ENCODE data around the gene KITLG.
"Not testable (repeated sequence)": the region's sequence is repeated elsewhere in the genome, so short reads cannot be mapped to it uniquely, and the experiment has no call there.

KITLG gene

GRCh38 chr12:88539893-88540292, 40.4 kb downstream of the KITLG start:
- no peak for DNase-seq (ENCODE audit: low read depth)

- no peak for DNase-seq (ENCODE audit: low read depth)
Observed at GRCh38 chr12:88538697-88539096, 41.6 kb downstream of the KITLG start.

- no peak for DNase-seq (ENCODE audit: low read depth)
Observed at GRCh38 chr12:88538250-88538649, 42.0 kb downstream of the KITLG start.

- no peak for DNase-seq (ENCODE audit: low read depth)
Observed at GRCh38 chr12:88530868-88531267, 49.4 kb downstream of the KITLG start.

- no peak for DNase-seq (ENCODE audit: low read depth)
Observed at GRCh38 chr12:88529531-88530488, 50.5 kb downstream of the KITLG start.

- no peak for DNase-seq (ENCODE audit: low read depth)
Observed at GRCh38 chr12:88522961-88523360, 57.3 kb downstream of the KITLG start.

- no peak for DNase-seq (ENCODE audit: low read depth)
Observed at GRCh38 chr12:88520436-88520820, 59.8 kb downstream of the KITLG start.

GRCh38 chr12:88519802-88520435, 60.4 kb downstream of the KITLG start:
- DNase-seq (ENCODE audit: low read depth) = no peak

GRCh38 chr12:88518863-88519403, 61.3 kb downstream of the KITLG start:
- no peak for DNase-seq (ENCODE audit: low read depth)

- no peak for DNase-seq (ENCODE audit: low read depth)
Observed at GRCh38 chr12:88516811-88517210, 63.5 kb downstream of the KITLG start.

GRCh38 chr12:88510843-88511242, 69.4 kb downstream of the KITLG start:
- DNase-seq (ENCODE audit: low read depth) = no peak

GRCh38 chr12:88509851-88510250, 70.4 kb downstream of the KITLG start:
- no peak for DNase-seq (ENCODE audit: low read depth)

- no peak for DNase-seq (ENCODE audit: low read depth)
Observed at GRCh38 chr12:88509347-88509746, 70.9 kb downstream of the KITLG start.

- DNase-seq (ENCODE audit: low read depth) = not testable (repeated sequence)
Observed at GRCh38 chr12:88507851-88508250, 72.4 kb downstream of the KITLG start.

GRCh38 chr12:88507270-88507669, 73.0 kb downstream of the KITLG start:
- DNase-seq (ENCODE audit: low read depth) = no peak

- DNase-seq (ENCODE audit: low read depth) = no peak
Observed at GRCh38 chr12:88505696-88506095, 74.6 kb downstream of the KITLG start.

GRCh38 chr12:88503281-88503703, 77.0 kb downstream of the KITLG start:
- DNase-seq (ENCODE audit: low read depth) = no peak

- DNase-seq (ENCODE audit: low read depth) = no peak
Observed at GRCh38 chr12:88501972-88502938, 78.0 kb downstream of the KITLG start.

GRCh38 chr12:88496891-88497371, 83.3 kb downstream of the KITLG start:
- no peak for DNase-seq (ENCODE audit: low read depth)

GRCh38 chr12:88496429-88496828, 83.8 kb downstream of the KITLG start:
- no peak for DNase-seq (ENCODE audit: low read depth)

GRCh38 chr12:88495031-88495430, 85.2 kb downstream of the KITLG start:
- no peak for DNase-seq (ENCODE audit: low read depth)

GRCh38 chr12:88494520-88494919, 85.8 kb downstream of the KITLG start:
- DNase-seq (ENCODE audit: low read depth) = no peak
